ENCODE results near the gene TMEM154.

- TF ChIP-seq TAF1 (IDR thresholded peaks at IDR 0.05; ENCODE audit: low read depth, low read length) (no peak), POLR2A (IDR thresholded peaks at IDR 0.05; ENCODE audit: low read depth, low read length) (no peak), POLR2AphosphoS5 (IDR thresholded peaks at IDR 0.05; ENCODE audit: low read depth, low read length) (no peak), PAX5 (IDR thresholded peaks at IDR 0.05; ENCODE audit: insufficient read depth, low read length, severe bottlenecking) (no peak), SPI1 (IDR thresholded peaks at IDR 0.05; ENCODE audit: low read depth, low read length) (no peak), POU2F2 (IDR thresholded peaks at IDR 0.05; ENCODE audit: low read depth, low read length) (no peak)
Observed at GRCh38 chr4:152591396-152591795, 88.4 kb downstream of the TMEM154 start.
